ENCODE measurements around the gene WDR72. TPM values are rescaled to one million over a fixed set of nuclear protein-coding genes. Genes with fewer than 3 reads are reported as not detected.

Gene WDR72
- total and polyA plus RNA-seq, 2 of the 4 experiments (the other 2 are of a cell fraction): not detected

DNA sequence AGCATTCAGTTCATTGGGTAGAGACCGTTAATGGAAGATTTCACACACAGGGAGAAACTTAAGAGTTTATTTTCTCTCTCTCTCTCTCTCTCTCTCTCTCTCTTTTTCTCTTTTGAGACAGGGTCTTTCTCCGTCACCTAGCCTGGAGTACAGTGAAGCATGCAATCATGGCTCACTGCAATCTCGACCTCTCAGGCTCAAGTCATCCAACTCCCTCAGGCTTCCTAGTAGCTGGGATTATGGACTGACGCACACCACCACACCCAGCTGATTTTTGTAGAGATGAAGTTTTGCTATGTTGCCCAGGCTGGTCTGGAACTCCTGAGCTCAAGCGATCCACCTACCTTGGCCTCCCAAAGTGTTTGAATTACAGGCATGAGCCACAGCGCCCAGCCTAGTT is 1.6 kb downstream of the WDR72 start:
- Histone ChIP-seq H3K18ac (ENCODE audit: low read depth, low read length) (no peak overlapping the region), H2BK120ac (ENCODE audit: low read depth, low read length) (no peak overlapping the region), H2BK20ac (ENCODE audit: low read depth, low read length) (no peak overlapping the region), H3K4ac (ENCODE audit: low read depth, low read length) (no peak overlapping the region), H3K56ac (ENCODE audit: extremely low read depth, insufficient read depth, low read length) (no peak overlapping the region), H4K91ac (ENCODE audit: insufficient read depth, low read depth, low read length) (no peak overlapping the region), H3K14ac (replicated peaks; ENCODE audit: low read depth, low read length) (no peak overlapping the region), H4K8ac (ENCODE audit: low read depth in 2 of 2, low read length in 2 of 2) (no peak overlapping the region), H3K4me1 (ENCODE audit: control insufficient read depth, insufficient read depth, low read length) (no peaks in the 10 kb centered on the region), H3K4me3 (ENCODE audit: insufficient read depth, low read depth, low read length) (no peak overlapping the region), H3K9me3 (ENCODE audit: control insufficient read depth, insufficient read depth, low read length) (peaks cover 5% of the 10 kb centered on the region), H3K36me3 (ENCODE audit: control insufficient read depth, insufficient read depth, low read length) (no peaks in the 10 kb centered on the region), H3K9ac (ENCODE audit: low read depth, low read length) (no peak overlapping the region), H3K79me1 (ENCODE audit: low read depth in 1 of 2, low read length in 2 of 2) (no peaks in the 10 kb centered on the region), H3K23ac (ENCODE audit: low read depth, low read length) (no peak overlapping the region), H2BK15ac (ENCODE audit: low read depth, low read length) (no peak overlapping the region), H3K27ac (ENCODE audit: insufficient read depth, low read length) (no peak overlapping the region), H2AK5ac (ENCODE audit: low read depth, low read length) (no peak overlapping the region), H3K4me2 (ENCODE audit: low read depth, low read length) (no peak overlapping the region), H2AFZ (replicated peaks; ENCODE audit: low read length, poor library complexity) (no peak overlapping the region), H3K9me1 (ENCODE audit: insufficient read depth, low read length) (no peaks in the 10 kb centered on the region), H2BK5ac (ENCODE audit: low read depth, low read length, poor library complexity, severe bottlenecking) (no peak overlapping the region), H4K5ac (ENCODE audit: low read depth, low read length) (no peak overlapping the region), H4K20me1 (ENCODE audit: insufficient read depth, low read length) (no peaks in the 10 kb centered on the region), H3K27me3 (ENCODE audit: control insufficient read depth, insufficient read depth, low read length) (no peaks in the 10 kb centered on the region), H2AK9ac (replicated peaks; ENCODE audit: low read depth, low read length, poor library complexity) (no peak overlapping the region)
- no peak for TF ChIP-seq SMC3 (IDR thresholded peaks at IDR 0.05; ENCODE audit: low read depth, low read length)
- no peak for TF ChIP-seq CEBPB (IDR thresholded peaks at IDR 0.05; ENCODE audit: low read depth, low read length)
- no peak for TF ChIP-seq BHLHE40 (IDR thresholded peaks at IDR 0.05; ENCODE audit: low read depth, low read length)
- TF ChIP-seq RAD21 (IDR thresholded peaks at IDR 0.05; ENCODE audit: low read length): no peak
- no peak for TF ChIP-seq RCOR1 (IDR thresholded peaks at IDR 0.05; ENCODE audit: insufficient replicate concordance, low read length)
- TF ChIP-seq CTCF (conservative IDR thresholded peaks at IDR 0.05; ENCODE audit: low read depth, low read length): no peak
- DNase-seq (no peak), ATAC-seq (ENCODE audit: low read depth) (no peak)
- WGBS, 2 experiments (ENCODE audit: extremely low coverage in 2 of 2, insufficient read length in 1 of 2): no CpG with 5 or more reads among the region's 6 CpGs
- no TSS peak for BruUV-seq (replicated peaks)
- POLR2A ChIA-PET (ENCODE audit: unreplicated experiment): no interaction called here
- dilution Hi-C loops (cut with HindIII; ENCODE audit: low sequenced_read_pairs, unreplicated experiment): no loop called here
- intact Hi-C loops (cut with micrococcal nuclease): no loop called here
- CTCF ChIA-PET: no interaction called here
- in situ Hi-C loops (cut with MboI; ENCODE audit: low sequenced_read_pairs): no loop called here

Measured in IMR-90 (cell line).